ENCODE measurements around the gene MAML3.

Gene MAML3

GRCh38 chr4:139668036-139668435, 485.9 kb downstream of the MAML3 start:
- DNase-seq, result no peak
